HL-60/S4 (cell line): ENCODE data around the gene TFIP11.
"Not testable (repeated sequence)": the region's sequence is repeated elsewhere in the genome, so short reads cannot be mapped to it uniquely, and the experiment has no call there.

Experiments
- in situ Hi-C: fragments of 300-500 bp; cut with MboI; formaldehyde crosslinking; loops from 2 replicates; pipeline ENCODE4 v1.14.3; 2022; ENCODE audit warnings: low sequenced_read_pairs

The TFIP11 gene

GRCh38 chr22:26542831-26543230 lies 30.6 kb upstream of the TFIP11 start:
- in situ Hi-C loops, result no loop called here

DNA sequence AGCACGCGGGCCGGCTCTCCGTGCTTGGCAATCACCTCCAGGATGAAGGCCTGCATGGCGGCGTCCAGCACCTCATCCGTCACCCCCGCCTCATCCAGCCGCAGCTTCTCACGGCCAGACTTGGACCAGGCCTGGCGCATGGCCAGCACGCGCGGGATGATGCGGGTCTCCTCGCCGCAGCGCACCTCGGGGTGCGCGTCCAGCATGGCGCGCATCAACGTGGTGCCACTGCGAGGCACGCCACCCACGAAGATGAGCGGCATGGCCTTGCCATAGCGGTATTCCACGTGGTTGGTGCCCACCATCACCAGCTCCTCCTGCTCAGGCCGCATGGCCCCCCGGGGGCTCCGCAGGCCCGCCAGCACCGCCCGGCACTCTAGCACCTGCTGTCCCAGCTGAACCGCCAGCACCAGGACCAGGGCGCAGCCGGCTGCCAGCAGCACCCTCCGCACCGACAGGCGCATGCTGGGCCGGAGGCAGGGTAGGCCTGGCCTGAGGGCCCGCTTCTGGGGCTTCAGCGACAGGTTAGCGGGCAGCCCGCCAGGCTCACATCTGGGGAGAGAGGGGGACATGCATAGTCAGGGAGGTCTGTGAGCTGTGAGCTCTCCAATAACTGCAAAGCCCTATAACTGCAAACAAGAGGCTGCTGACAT lies 29.0 kb upstream of the TFIP11 start:
- in situ Hi-C loops, result no loop called here

DNA sequence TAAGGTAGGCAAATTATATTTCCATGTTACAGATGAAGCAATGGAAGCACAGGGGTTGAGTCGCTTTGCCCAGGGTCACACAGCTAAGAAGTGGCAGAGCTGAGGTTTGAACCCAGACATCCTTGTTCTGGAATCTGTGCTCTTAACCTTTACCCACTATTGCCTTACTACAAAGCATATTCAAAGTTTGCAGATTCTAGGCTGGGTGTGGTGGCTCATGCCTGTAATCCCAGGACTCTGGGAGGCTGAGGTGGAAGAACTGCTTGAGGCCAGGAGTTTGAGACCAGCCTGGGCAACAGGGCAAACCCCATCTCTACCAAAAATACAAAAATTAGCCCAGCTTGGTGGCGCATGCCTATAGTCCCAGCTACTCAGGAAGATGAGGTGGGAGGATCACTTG lies 27.8 kb upstream of the TFIP11 start:
- in situ Hi-C loops, result no loop called here

GRCh38 chr22:26536762-26537134 lies 24.5 kb upstream of the TFIP11 start:
- in situ Hi-C loops, result no loop called here

DNA sequence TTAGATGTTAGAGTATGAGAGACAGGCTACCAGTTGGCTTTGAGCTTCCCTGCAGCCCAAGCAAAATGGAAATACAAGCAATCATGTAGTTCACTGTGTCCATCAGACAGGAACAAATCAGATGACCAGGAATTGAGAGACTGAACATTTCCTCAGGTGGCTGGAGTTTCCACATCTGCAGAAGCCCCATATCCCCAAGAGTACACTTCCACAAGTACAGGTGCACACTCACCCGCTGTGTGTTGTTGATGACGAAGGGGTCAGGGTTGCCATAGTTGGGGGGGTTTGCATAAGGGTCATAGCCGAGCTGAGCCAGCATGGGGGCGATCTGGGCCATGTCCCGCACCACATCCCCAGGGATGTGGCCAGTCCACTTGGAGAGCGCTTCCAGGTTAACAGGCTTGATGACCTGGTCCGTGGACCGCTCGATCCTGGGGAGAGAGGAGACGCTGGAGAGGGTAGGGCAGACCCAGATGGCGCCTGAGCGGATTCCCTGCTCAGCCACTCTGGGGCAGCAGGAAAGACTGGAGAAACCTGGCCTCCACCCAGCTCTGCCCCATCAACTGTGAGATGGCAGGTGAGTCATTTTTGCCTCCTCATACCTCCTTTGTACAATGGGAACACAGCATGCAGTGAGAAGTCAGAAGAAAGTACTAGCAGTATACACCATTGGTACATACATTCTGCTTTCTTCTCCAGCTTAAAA lies 23.9 kb upstream of the TFIP11 start:
- in situ Hi-C loops, result no loop called here

- in situ Hi-C loops, result no loop called here
Measured at GRCh38 chr22:26535603-26535908, 23.3 kb upstream of the TFIP11 start.

- in situ Hi-C loops, result no loop called here
Measured at GRCh38 chr22:26534874-26535602, 22.8 kb upstream of the TFIP11 start.

GRCh38 chr22:26534171-26534855 lies 22.0 kb upstream of the TFIP11 start:
- in situ Hi-C loops, result no loop called here

DNA sequence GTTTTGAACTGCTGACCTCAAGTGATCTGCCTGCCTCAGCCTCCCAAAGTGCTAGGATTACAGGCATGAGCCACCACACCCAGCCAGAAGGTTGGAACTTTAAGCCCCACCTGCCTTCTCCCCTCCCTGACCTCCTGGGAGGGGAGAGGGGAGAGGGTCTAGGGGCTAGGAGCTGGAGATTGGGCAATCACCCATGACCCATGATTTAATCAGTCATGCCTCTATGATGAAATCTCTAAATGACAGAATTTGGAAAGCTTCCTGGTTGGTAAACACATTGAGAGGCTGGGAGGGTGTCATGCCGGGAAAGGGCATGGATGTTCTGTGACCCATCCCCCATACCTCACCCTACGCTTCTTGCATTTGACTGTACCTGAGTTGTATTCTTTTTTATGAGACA lies 17.1 kb upstream of the TFIP11 start:
- in situ Hi-C loops, result no loop called here

DNA sequence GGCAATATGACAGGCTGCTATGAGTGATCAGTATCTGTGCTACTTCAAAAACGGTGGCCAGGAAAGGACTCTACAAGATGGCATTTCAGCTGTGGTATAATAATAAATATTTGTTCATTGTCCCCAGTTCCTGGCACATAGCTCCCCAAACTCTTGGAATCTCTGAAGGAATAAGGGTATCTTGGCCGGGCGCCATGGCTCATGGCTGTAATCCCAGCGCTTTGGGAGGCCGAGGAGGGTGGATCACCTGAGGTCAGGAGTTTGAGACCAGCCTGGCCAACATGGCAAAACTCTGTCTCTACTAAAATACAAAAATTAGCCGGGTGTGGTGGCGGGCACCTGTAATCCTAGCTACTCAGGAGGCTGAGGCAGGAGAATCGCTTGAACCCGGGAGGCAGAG lies 16.2 kb upstream of the TFIP11 start:
- in situ Hi-C loops, result not testable (repeated sequence)

- in situ Hi-C loops, result no loop called here
Measured at GRCh38 chr22:26527574-26528465, 15.5 kb upstream of the TFIP11 start.

DNA sequence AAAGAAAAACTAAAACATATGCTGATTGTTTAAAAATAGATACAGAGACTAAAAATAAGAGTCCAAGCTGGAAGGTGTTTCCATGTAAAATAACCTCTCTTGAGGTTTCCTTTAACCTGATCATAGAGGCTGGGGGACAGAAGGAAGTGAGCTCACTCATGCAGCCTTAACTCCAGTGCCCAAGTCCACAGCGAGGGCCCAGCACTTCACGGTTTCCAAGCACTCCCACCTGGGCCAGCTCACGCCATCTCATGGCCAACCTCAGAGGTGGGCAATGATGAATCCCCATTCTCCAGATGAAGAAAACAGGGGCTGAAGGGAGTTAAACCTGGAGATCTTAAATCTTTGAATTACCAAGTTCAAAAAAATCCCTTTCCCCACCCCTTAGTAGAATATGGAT lies 14.9 kb upstream of the TFIP11 start:
- in situ Hi-C loops, result no loop called here

DNA sequence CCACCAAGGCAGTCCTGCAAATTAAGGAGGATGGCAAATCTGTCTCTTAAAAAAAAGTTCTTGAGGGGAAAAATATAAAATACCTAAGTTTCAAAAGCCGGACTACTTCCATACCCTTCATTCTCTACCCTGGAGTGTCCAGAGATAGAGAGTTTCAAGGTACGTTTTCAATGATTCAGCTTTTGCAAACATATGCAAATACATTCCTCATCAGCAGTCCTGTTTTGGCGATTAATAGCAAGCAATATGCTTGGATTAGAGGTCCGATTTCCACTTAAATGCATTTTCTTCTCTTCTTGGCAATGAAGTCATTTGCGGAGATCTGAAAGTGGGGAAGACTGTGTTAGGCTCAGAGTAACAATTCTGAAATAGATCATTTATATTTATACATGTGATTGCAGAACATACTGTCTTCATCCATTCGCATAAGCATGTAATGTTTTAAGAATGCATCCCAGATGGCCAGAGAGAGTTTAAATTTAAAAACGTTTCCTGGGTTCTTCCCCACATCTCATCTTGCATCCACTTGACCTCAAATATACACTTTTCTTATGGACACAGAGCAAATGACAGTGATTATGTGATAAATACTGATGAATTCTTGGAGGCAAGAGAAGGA lies 13.8 kb upstream of the TFIP11 start:
- in situ Hi-C loops, result no loop called here

DNA sequence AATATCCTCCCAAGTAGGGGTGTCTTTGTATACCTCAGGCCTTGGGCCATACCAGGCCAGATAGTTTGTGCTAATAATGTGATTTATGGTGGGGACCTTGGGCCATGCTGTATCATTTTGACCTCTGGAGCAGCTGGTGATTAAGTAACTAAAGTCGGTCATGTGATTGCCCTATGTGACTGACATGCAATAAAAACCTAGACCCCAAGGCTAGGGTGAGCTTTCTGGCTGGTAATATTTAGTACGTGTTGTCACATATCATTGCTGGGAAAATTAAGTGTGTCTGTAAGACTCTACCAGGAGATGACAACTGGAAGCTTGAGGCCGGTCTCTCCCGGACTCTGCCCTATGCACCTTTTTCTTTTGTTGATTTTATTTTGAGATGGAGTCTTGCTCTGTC lies 12.6 kb upstream of the TFIP11 start:
- in situ Hi-C loops, result no loop called here

GRCh38 chr22:26522592-26522991 lies 10.3 kb upstream of the TFIP11 start:
- in situ Hi-C loops, result no loop called here

GRCh38 chr22:26522012-26522411 lies 9.7 kb upstream of the TFIP11 start:
- in situ Hi-C loops, result no loop called here

DNA sequence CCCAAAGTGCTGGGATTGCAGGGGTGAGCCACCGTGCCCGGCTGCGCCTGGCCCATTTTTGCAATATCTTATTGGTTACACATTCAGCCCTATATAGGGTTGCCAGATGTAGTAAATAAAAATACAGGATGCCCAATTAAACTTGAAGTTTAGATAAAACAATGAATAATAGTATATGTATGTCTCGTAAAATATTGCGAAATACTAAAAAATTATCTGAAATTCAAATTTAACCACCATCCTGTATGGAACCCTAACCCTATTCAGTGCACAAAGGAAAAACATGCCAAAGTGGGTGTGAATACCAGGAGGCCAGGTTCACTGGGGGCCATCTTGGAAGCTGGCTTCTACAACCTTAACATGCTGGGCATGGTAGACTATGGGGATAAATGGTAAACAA lies 5.2 kb upstream of the TFIP11 start:
- in situ Hi-C loops, result no loop called here

DNA sequence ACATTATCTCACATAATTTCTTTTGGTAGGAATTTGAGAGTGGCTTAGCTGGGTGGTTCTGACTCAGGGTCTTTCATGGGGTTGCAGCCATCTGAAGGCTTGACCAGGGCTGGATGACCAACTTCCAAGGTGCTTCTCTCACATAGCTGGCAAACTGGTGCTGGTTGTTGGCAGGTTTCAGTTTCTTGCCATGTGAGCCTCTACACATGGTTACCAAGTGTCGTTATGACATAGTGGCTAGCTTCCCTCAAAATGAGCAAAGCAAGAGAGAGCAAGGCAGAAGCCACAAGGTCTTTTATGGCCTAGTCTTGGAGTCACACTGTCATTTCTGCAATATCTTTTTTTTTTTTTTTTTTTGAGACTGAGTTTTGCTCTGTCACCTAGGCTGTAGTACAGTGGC lies 4.2 kb upstream of the TFIP11 start:
- in situ Hi-C loops, result no loop called here

- in situ Hi-C loops, result no loop called here
Measured at GRCh38 chr22:26515931-26516330, 3.7 kb upstream of the TFIP11 start.

DNA sequence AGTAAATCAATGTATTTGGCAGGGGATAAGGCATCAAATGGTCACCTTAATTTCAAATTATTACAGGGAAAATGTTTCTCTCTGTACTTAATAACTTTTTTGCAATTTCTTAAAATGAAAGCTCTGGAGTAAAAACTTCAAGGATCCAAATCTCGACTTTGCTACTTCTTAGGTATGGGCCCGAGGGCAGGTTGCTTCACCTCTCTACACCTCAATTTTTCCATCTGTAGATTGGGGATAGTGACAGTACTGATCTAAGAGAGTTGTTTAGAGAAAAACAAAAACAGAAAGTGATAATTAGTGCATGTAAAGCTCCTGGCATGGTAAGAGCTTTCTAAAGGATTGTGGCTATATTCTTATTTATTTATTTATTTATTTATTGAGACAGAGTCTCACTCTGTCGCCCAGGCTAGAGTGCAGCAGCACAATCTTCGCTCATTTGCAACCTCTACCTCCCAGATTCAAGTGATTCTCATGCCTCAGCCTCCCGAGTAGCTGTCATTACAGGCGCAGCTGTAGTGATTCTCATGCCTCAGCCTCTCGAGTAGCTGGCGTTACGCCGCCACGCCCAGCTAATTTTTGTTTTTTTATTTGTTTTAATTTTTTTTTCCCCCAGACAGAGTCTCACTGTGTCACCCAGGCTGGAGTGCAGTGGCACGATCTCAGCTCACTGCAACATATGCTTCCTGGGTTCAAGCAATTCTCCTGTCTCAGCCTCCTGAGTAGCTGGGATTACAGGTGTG lies 2.3 kb upstream of the TFIP11 start:
- in situ Hi-C loops, result no loop called here
